ENCODE data around the gene CSRP1. TPM values are rescaled to one million over a fixed set of nuclear protein-coding genes. Genes with fewer than 3 reads are reported as not detected.

The CSRP1 gene
- total RNA-seq, 2 donors from 2014 or later = 16.1 to 17.7 TPM

- Histone ChIP-seq H3K9ac (ENCODE audit: extremely low read depth, low read length, poor library complexity, severe bottlenecking) (no peak overlapping the region), H3K9me3 (ENCODE audit: control insufficient read depth, low read length) (no peaks in the 10 kb centered on the region), H3K4me3 (ENCODE audit: low read length) (no peak overlapping the region), H3K27ac (ENCODE audit: low read depth, low read length) (no peak overlapping the region), H3K4me1 (ENCODE audit: control insufficient read depth, insufficient read depth, low read length) (no peaks in the 10 kb centered on the region), H3K27me3 (ENCODE audit: control insufficient read depth, insufficient read depth, low read length, poor library complexity, severe bottlenecking) (peaks cover 9% of the 10 kb centered on the region), H3K36me3 (ENCODE audit: control insufficient read depth, insufficient read depth, low read length) (no peaks in the 10 kb centered on the region)
- Mint-ChIP-seq H3K9me3 (no peaks in the 10 kb centered on the region), H3K4me1 (peaks cover 39% of the 10 kb centered on the region), H3K36me3 (ENCODE audit: low read depth) (no peaks in the 10 kb centered on the region), H3K27me3 (ENCODE audit: insufficient read depth) (peaks cover 45% of the 10 kb centered on the region), H3K27ac (no peak overlapping the region), H3K4me3 (no peak overlapping the region)
- WGBS, 2 experiments (ENCODE audit: insufficient coverage in 1 of 2, insufficient read length in 1 of 2) = 86 to 93% methylated on average over 9 of the region's 9 CpGs
- TF ChIP-seq CTCF (conservative IDR thresholded peaks at IDR 0.05) = no peak
- DNase-seq = no peak
These were observed 35.5 kb upstream of the CSRP1 start for GRCh38 chr1:201542309-201543035.

DNA sequence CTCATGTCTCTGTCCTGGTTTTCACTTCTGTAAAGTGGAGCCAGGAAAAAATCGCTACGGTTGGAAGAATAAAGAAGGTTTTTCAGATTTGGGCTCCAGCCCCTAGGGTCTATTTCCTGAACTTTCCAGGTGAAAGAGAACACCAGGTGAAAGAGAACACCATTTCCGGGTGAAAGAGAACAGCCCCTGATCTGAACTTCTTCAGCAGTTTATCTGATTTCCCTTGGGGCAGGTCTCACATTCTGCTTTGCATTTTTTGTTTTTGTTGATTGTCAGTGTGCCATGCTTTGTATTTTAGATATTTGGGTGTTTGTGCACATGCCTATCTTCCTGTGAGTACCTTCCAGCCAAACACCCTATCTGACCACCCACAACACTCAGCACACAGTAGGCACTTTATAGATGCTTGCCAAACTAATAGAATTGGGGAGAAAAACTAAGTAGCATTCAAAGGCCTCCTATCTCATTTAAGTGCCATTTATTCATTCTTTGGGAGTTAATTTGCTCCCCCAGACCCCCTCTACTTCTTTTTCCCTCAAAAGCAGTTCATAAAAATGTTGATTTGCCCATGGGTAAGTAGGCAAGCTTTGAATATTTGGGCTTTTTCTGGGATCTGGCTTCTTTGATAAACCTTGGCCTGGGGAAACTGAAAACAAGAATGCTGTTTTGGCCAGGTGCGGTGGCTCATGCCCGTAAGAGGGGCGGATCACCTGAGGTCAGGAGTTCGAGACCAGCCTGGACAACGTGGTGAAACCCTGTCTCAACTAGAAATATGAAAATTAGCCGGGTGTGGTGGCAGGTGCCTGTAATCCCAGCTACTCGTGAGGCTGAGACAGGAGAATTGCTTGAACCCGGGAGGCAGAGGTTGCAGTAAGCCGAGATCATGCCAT is 34.2 kb upstream of the CSRP1 start:
- WGBS, 2 experiments (ENCODE audit: insufficient coverage in 1 of 2, insufficient read length in 1 of 2) = 84 to 85% methylated on average over 11 to 12 of the region's 12 CpGs
- Mint-ChIP-seq H3K4me3 (peak overlapping the region; percentile 80), H3K9me3 (no peaks in the 10 kb centered on the region), H3K4me1 (peaks cover 37% of the 10 kb centered on the region), H3K27ac (peak overlapping the region; percentile 91), H3K36me3 (ENCODE audit: low read depth) (no peaks in the 10 kb centered on the region), H3K27me3 (ENCODE audit: insufficient read depth) (peaks cover 59% of the 10 kb centered on the region)
- no peak for DNase-seq
- no peaks in the 10 kb centered on the region for H3K9me3 ChIP-seq (ENCODE audit: control insufficient read depth, low read length)
- no peak overlapping the region for H3K9ac ChIP-seq (ENCODE audit: extremely low read depth, low read length, poor library complexity, severe bottlenecking)
- peaks cover 23% of the 10 kb centered on the region for H3K27me3 ChIP-seq (ENCODE audit: control insufficient read depth, insufficient read depth, low read length, poor library complexity, severe bottlenecking)
- H3K36me3 ChIP-seq (ENCODE audit: control insufficient read depth, insufficient read depth, low read length) = no peaks in the 10 kb centered on the region
- H3K4me3 ChIP-seq (ENCODE audit: low read length) = peak overlapping the region; percentile 88
- no peak overlapping the region for H3K27ac ChIP-seq (ENCODE audit: low read depth, low read length)
- no peaks in the 10 kb centered on the region for H3K4me1 ChIP-seq (ENCODE audit: control insufficient read depth, insufficient read depth, low read length)
- TF ChIP-seq CTCF (conservative IDR thresholded peaks at IDR 0.05) = no peak

- Mint-ChIP-seq H3K36me3 (ENCODE audit: low read depth) (no peaks in the 10 kb centered on the region), H3K27me3 (ENCODE audit: insufficient read depth) (peaks cover 62% of the 10 kb centered on the region), H3K4me1 (peaks cover 38% of the 10 kb centered on the region), H3K9me3 (no peaks in the 10 kb centered on the region), H3K4me3 (peak overlapping the region; percentile 80), H3K27ac (peak overlapping the region; percentile 91)
- WGBS, 2 experiments (ENCODE audit: insufficient coverage in 1 of 2, insufficient read length in 1 of 2) = 1 to 2% methylated on average over 19 to 47 of the region's 47 CpGs
- Histone ChIP-seq H3K9me3 (ENCODE audit: control insufficient read depth, low read length) (no peaks in the 10 kb centered on the region), H3K36me3 (ENCODE audit: control insufficient read depth, insufficient read depth, low read length) (no peaks in the 10 kb centered on the region), H3K4me1 (ENCODE audit: control insufficient read depth, insufficient read depth, low read length) (no peaks in the 10 kb centered on the region), H3K4me3 (ENCODE audit: low read length) (peak overlapping the region; percentile 88), H3K27me3 (ENCODE audit: control insufficient read depth, insufficient read depth, low read length, poor library complexity, severe bottlenecking) (peaks cover 36% of the 10 kb centered on the region), H3K9ac (ENCODE audit: extremely low read depth, low read length, poor library complexity, severe bottlenecking) (peak overlapping the region; percentile 79), H3K27ac (ENCODE audit: low read depth, low read length) (peak overlapping the region; percentile 64)
- DNase-seq = peak; percentile 82
- no peak for TF ChIP-seq CTCF (conservative IDR thresholded peaks at IDR 0.05)
These were observed 32.9 kb upstream of the CSRP1 start for GRCh38 chr1:201539561-201540431.
